Nasal cavity respiratory epithelium epithelial cell of viscerocranial mucosa (primary cell): ENCODE data around the gene SIGLEC6. TPM values are rescaled to one million over a fixed set of nuclear protein-coding genes. Genes with fewer than 3 reads are reported as not detected.

ENCODE experiments used
- total RNA-seq: library from RNA; depleted of rRNA; stranded (reverse); fragments of >200 nt; gene quantifications from 2 replicates; pipeline ENCODE4 v1.2.3, GENCODE V29; 2014

SIGLEC6 gene
- total RNA-seq, result not detected in 2 replicates

GRCh38 chr19:51531349-51532315 lies at the start of gene SIGLEC6:
Gene SIGLEC6, minus strand, starts transcription at chr19:51531670. Its CDS starts 22 bp downstream, at chr19:51531648.

GRCh38 chr19:51570962-51571575 lies 39.6 kb upstream of the SIGLEC6 start, which contains the start of gene ZNF175:
Gene ZNF175, plus strand, starts transcription at chr19:51571283. Its CDS starts 2,047 bp downstream, at chr19:51573330.

GRCh38 chr19:51501594-51502263 lies 29.7 kb downstream of the SIGLEC6 start, which contains the start of gene SIGLEC12:
Gene SIGLEC12, minus strand, starts transcription at chr19:51501800. Its CDS starts 67 bp downstream, at chr19:51501733.

GRCh38 chr19:51478381-51479234 lies 52.9 kb downstream of the SIGLEC6 start, which contains the start of gene CEACAM18:
Gene CEACAM18, plus strand, starts transcription at chr19:51478539.

Other genes with a start within 250 kb of the SIGLEC6 start
- not detected in 2 replicates for gene IGLON5, start 220.0 kb downstream of the SIGLEC6 start, total RNA-seq
- gene VSIG10L, start 189.5 kb downstream of the SIGLEC6 start, total RNA-seq, result 0.68 and 1.6 TPM in 2 replicates
- gene ETFB, start 165.3 kb downstream of the SIGLEC6 start, total RNA-seq, result 26.7 and 59.9 TPM in 2 replicates
- gene CLDND2, start 162.7 kb downstream of the SIGLEC6 start, total RNA-seq, result not detected in 2 replicates
- gene NKG7, start 159.0 kb downstream of the SIGLEC6 start, total RNA-seq, result not detected in 2 replicates
- gene LIM2, start 143.7 kb downstream of the SIGLEC6 start, total RNA-seq, result not detected in 2 replicates
- gene C19orf84, start 141.1 kb downstream of the SIGLEC6 start, total RNA-seq, result not detected in 2 replicates
- gene SIGLEC10, start 114.0 kb downstream of the SIGLEC6 start, total RNA-seq, result not detected in 2 replicates
- gene SIGLEC8, start 73.2 kb downstream of the SIGLEC6 start, total RNA-seq, result not detected in 2 replicates
- not detected in 2 replicates for gene CEACAM18, start 53.1 kb downstream of the SIGLEC6 start, total RNA-seq
- not detected in 2 replicates for gene SIGLEC12, start 29.9 kb downstream of the SIGLEC6 start, total RNA-seq
- 1.4 and 3.2 TPM in 2 replicates for gene ZNF175, start 39.6 kb upstream of the SIGLEC6 start, total RNA-seq
- not detected in 2 replicates for gene SIGLEC5, start 98.7 kb upstream of the SIGLEC6 start, total RNA-seq
- not detected in 2 replicates for gene SIGLEC14, start 115.2 kb upstream of the SIGLEC6 start, total RNA-seq
- gene SPACA6, start 161.7 kb upstream of the SIGLEC6 start, total RNA-seq, result 1.0 and 5.2 TPM in 2 replicates
- under 0.01 and 0.07 TPM in 2 replicates for gene HAS1, start 192.3 kb upstream of the SIGLEC6 start, total RNA-seq
- under 0.01 and 0.07 TPM in 2 replicates for gene FPR1, start 220.2 kb upstream of the SIGLEC6 start, total RNA-seq
- not detected in 2 replicates for gene FPR2, start 229.5 kb upstream of the SIGLEC6 start, total RNA-seq